ENCODE measurements around the gene CDC42BPB.

GRCh38 chr14:102944448-102945330 lies 112.7 kb downstream of the CDC42BPB start:
- TF ChIP-seq CTCF (IDR thresholded peaks at IDR 0.05; ENCODE audit: low read depth, low read length, poor library complexity, severe bottlenecking), result no peak
- TF ChIP-seq EZH2phosphoT487 (IDR thresholded peaks at IDR 0.05; ENCODE audit: borderline replicate concordance, low read length), result no peak

Data from DOHH2 (cell line).